Natural killer cell (primary cell): ENCODE data around the gene NT5E. TPM values are rescaled to one million over a fixed set of nuclear protein-coding genes. Genes with fewer than 3 reads are reported as not detected.

ENCODE experiments used
- ATAC-seq, 3 donors: fragments of 150-1000 bp in 2 of 3; fragments of 200-7000 bp in 1 of 3; cut with Tn5 transposase; 1 replicate in 1 of 3; 2 replicates in 2 of 3; pipeline ENCODE4 v1.10.0; 2021; ENCODE audit warnings: mild to moderate bottlenecking in 2 of 3, moderate library complexity in 2 of 3
- DNase-seq, 2 donors: peaks; one replicate each; pipeline versions ENCODE4 v3.0.0 to v3.0.0-alpha.2; 2013 to 2021; ENCODE audit warnings: mixed read lengths in 1 of 2
- H3K27ac ChIP-seq: one replicate; pipeline ENCODE4 v1.5.1; 2013; ENCODE audit warnings: mild to moderate bottlenecking, low read length
- H3K27me3 ChIP-seq: one replicate; pipeline ENCODE4 v1.6.1; 2013; ENCODE audit warnings: low read length; ENCODE audit not compliant: control insufficient read depth, insufficient read depth
- H3K36me3 ChIP-seq: one replicate; pipeline ENCODE4 v1.6.1; 2013; ENCODE audit warnings: low read length; ENCODE audit not compliant: control insufficient read depth, insufficient read depth
- H3K4me1 ChIP-seq: one replicate; pipeline ENCODE4 v1.6.1; 2013; ENCODE audit warnings: low read length; ENCODE audit not compliant: control insufficient read depth, insufficient read depth
- H3K4me3 ChIP-seq: one replicate; pipeline ENCODE4 v1.5.1; 2013; ENCODE audit warnings: low read length
- H3K9me3 ChIP-seq: one replicate; pipeline ENCODE4 v1.6.1; 2013; ENCODE audit warnings: low read length; ENCODE audit not compliant: control insufficient read depth, insufficient read depth
- H3K27ac Mint-ChIP-seq, 2 donors: one replicate each; pipeline ENCODE4 v1.8.0; 2022; ENCODE audit warnings: mild to moderate bottlenecking in 2 of 2, mixed read lengths in 2 of 2, moderate library complexity in 1 of 2
- H3K27me3 Mint-ChIP-seq, 2 donors: one replicate each; pipeline ENCODE4 v1.8.0; 2022; ENCODE audit warnings: low read depth in 2 of 2, mixed read lengths in 2 of 2
- H3K36me3 Mint-ChIP-seq: one replicate; pipeline ENCODE4 v1.8.0; 2022; ENCODE audit warnings: mixed read lengths
- H3K4me1 Mint-ChIP-seq, 2 donors: one replicate each; pipeline ENCODE4 v1.8.0; 2022; ENCODE audit warnings: mixed read lengths in 2 of 2
- H3K4me3 Mint-ChIP-seq: one replicate; pipeline ENCODE4 v1.8.0; 2022; ENCODE audit warnings: mild to moderate bottlenecking, moderate library complexity, mixed read lengths
- H3K9me3 Mint-ChIP-seq, 2 donors: one replicate each; pipeline ENCODE4 v1.8.0; 2022; ENCODE audit warnings: mixed read lengths in 2 of 2
- WGBS: methylation state at CpG from one replicate; pipeline ENCODE4 v1.1.7; 2013; ENCODE audit warnings: missing lambda C conversion rate; ENCODE audit not compliant: insufficient coverage; 5-methylcytosine and 5-hydroxymethylcytosine counted together
- intact Hi-C: fragments of 100-400 bp; cut with micrococcal nuclease; formaldehyde crosslinking; loops from one replicate; pipeline ENCODE4 v1.14.2; 2022
- total RNA-seq, 4 donors: library from RNA; stranded (reverse); fragments of 120-200 nt in 1 of 4; gene quantifications; one replicate each; pipeline versions ENCODE4 v1.2.3 to v1.2.4, GENCODE V29; 2013 to 2022
- TF ChIP-seq, protein P1 (sequence below): fragments of 200-600 bp; IDR thresholded peaks from one replicate; pipeline ENCODE4 v1.8.0; 2022; ENCODE audit warnings: antibody characterized with exemption

NT5E gene
- total RNA-seq, 3 donors from 2014 or later (not counting 1 experiment from before 2014, with no cell fraction given), result 0.57 to 0.70 TPM; not detected in 1

DNA sequence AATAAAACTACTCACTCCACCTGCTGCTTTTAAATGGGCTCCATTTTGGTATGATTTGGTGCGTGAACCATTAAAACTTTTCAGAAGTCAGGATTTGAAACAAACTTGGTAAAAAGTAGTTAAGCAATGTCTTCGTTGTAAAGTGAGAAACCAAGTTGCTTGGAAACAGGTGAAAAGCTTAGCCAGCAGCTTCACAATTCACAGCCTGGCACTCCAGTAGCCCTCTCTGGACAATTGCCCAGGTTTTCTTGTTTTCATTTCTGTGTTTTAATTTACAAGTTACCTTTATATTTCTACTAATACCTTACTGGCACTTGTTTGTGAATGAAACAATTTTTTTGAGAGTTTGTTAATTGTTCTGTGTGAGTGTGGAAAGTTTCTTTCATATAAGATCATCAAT is 12.8 kb downstream of the NT5E start:
- no peaks in the 10 kb centered on the region for H3K36me3 ChIP-seq
- peaks cover 57 to 63% of the 10 kb centered on the region in 2 donors for H3K4me1 Mint-ChIP-seq
- no peaks in the 10 kb centered on the region for H3K36me3 Mint-ChIP-seq
- H3K9me3 Mint-ChIP-seq, result no peaks in the 10 kb centered on the region
- peaks cover 39% of the 10 kb centered on the region for H3K4me1 ChIP-seq
- H3K9me3 ChIP-seq, result no peaks in the 10 kb centered on the region
- H3K27ac ChIP-seq, result no peak overlapping the region
- H3K27ac Mint-ChIP-seq, result peak overlapping the region in 1 of 2 donors; percentile 69
- peaks cover 16% of the 10 kb centered on the region for H3K27me3 ChIP-seq
- DNase-seq (no peak), ATAC-seq (no peak)
- peak overlapping the region; percentile 85 for H3K4me3 Mint-ChIP-seq
- H3K4me3 ChIP-seq, result no peak overlapping the region
- TF ChIP-seq, protein P1, sequence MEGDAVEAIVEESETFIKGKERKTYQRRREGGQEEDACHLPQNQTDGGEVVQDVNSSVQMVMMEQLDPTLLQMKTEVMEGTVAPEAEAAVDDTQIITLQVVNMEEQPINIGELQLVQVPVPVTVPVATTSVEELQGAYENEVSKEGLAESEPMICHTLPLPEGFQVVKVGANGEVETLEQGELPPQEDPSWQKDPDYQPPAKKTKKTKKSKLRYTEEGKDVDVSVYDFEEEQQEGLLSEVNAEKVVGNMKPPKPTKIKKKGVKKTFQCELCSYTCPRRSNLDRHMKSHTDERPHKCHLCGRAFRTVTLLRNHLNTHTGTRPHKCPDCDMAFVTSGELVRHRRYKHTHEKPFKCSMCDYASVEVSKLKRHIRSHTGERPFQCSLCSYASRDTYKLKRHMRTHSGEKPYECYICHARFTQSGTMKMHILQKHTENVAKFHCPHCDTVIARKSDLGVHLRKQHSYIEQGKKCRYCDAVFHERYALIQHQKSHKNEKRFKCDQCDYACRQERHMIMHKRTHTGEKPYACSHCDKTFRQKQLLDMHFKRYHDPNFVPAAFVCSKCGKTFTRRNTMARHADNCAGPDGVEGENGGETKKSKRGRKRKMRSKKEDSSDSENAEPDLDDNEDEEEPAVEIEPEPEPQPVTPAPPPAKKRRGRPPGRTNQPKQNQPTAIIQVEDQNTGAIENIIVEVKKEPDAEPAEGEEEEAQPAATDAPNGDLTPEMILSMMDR, result no peak
- peaks cover 38 to 59% of the 10 kb centered on the region in 2 donors for H3K27me3 Mint-ChIP-seq
- intact Hi-C loops, result no loop called here
- WGBS, result 79% methylated on average over 2 of the region's 2 CpGs

DNA sequence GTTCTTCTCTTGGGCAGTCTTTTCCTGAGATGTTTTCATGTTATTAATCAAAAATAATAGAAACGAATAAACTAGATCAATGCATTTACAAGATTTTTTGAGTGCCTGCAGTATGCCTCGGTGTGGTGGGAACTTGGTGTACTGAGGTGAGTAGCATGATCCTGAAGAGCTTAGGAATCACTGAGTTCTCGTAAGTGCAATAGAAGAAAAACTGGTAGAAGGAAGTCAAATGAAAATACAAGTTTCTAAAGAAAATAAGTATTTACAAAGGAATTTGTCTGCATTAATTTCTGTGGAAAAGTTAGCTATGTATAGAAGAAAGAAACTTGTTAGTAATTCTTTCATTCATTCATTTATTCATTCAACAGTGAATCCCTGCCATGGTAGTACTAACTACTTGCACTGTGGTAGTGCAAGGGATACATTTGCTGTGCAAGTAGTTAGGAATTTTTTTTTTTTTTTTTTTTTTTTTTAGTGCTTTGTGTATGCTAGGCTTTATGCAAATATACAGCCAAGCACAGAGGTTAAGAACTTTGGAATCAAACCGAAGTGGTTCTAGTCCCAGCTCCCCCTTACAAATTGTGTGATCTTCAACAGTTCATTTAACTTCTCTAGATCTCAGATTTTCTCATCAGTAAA is 13.9 kb downstream of the NT5E start:
- Histone ChIP-seq H3K9me3 (no peaks in the 10 kb centered on the region), H3K4me3 (no peak overlapping the region), H3K27ac (no peak overlapping the region), H3K4me1 (peaks cover 37% of the 10 kb centered on the region), H3K27me3 (peaks cover 18% of the 10 kb centered on the region), H3K36me3 (no peaks in the 10 kb centered on the region)
- WGBS, result 87% methylated on average over 4 of the region's 4 CpGs
- Mint-ChIP-seq H3K27me3 (peaks cover 43 to 69% of the 10 kb centered on the region in 2 donors), H3K9me3 (no peaks in the 10 kb centered on the region), H3K4me1 (peaks cover 57 to 63% of the 10 kb centered on the region in 2 donors), H3K27ac (no peak overlapping the region), H3K36me3 (no peaks in the 10 kb centered on the region), H3K4me3 (no peak overlapping the region)
- TF ChIP-seq, protein P1, result no peak
- ATAC-seq (no peak), DNase-seq (no peak)
- intact Hi-C loops, result no loop called here

GRCh38 chr6:85464260-85464644 is 14.4 kb downstream of the NT5E start:
- Histone ChIP-seq H3K4me3 (no peak overlapping the region), H3K27me3 (peaks cover 18% of the 10 kb centered on the region), H3K9me3 (no peaks in the 10 kb centered on the region), H3K36me3 (no peaks in the 10 kb centered on the region), H3K4me1 (peaks cover 37% of the 10 kb centered on the region), H3K27ac (no peak overlapping the region)
- Mint-ChIP-seq H3K27ac (no peak overlapping the region), H3K4me3 (no peak overlapping the region), H3K9me3 (no peaks in the 10 kb centered on the region), H3K36me3 (no peaks in the 10 kb centered on the region), H3K27me3 (peaks cover 45 to 73% of the 10 kb centered on the region in 2 donors), H3K4me1 (peaks cover 57 to 63% of the 10 kb centered on the region in 2 donors)
- TF ChIP-seq, protein P1, result no peak
- DNase-seq (no peak), ATAC-seq (no peak)
- 64% methylated on average over 4 of the region's 4 CpGs for WGBS
- intact Hi-C loops, result no loop called here

GRCh38 chr6:85464722-85465150 is 14.9 kb downstream of the NT5E start:
- no peak overlapping the region for H3K27ac ChIP-seq
- Mint-ChIP-seq H3K4me1 (peaks cover 57 to 59% of the 10 kb centered on the region in 2 donors), H3K27me3 (peaks cover 47 to 77% of the 10 kb centered on the region in 2 donors), H3K9me3 (no peaks in the 10 kb centered on the region), H3K36me3 (no peaks in the 10 kb centered on the region), H3K4me3 (no peak overlapping the region), H3K27ac (no peak overlapping the region)
- TF ChIP-seq, protein P1, result no peak
- H3K4me3 ChIP-seq, result no peak overlapping the region
- intact Hi-C loops, result no loop called here
- peaks cover 37% of the 10 kb centered on the region for H3K4me1 ChIP-seq
- no peaks in the 10 kb centered on the region for H3K36me3 ChIP-seq
- ATAC-seq (no peak), DNase-seq (no peak)
- H3K27me3 ChIP-seq, result peaks cover 21% of the 10 kb centered on the region
- H3K9me3 ChIP-seq, result no peaks in the 10 kb centered on the region
- 70% methylated on average over 3 of the region's 4 CpGs for WGBS
